ENCODE data around the gene WWOX. TPM values are rescaled to one million over a fixed set of nuclear protein-coding genes. Genes with fewer than 3 reads are reported as not detected.

Gene WWOX
- total RNA-seq, 1 experiment from 2014 or later = 15.6 TPM

- Mint-ChIP-seq H3K9me3 (peaks cover 6 to 9% of the 10 kb centered on the region in 2 experiments; a peak in 3 of 5 replicates), H3K27me3 (ENCODE audit: low read depth) (no peaks in the 10 kb centered on the region), H3K36me3 (ENCODE audit: insufficient read depth in 1 of 3, low read depth in 3 of 3) (peaks cover 0 to 4% (median 0%) of the 10 kb centered on the region in 3 experiments; a peak in 1 of 7 replicates), H3K4me1 (no peaks in the 10 kb centered on the region), H3K27ac (no peak overlapping the region), H3K4me3 (no peak overlapping the region)
- Histone ChIP-seq H3K23ac (ENCODE audit: insufficient read length, low read depth, low read length) (no peak overlapping the region), H3K9me3 (ENCODE audit: control insufficient read depth, low read depth, low read length) (peaks cover 7% of the 10 kb centered on the region), H3K79me2 (ENCODE audit: insufficient read depth, low read length) (no peaks in the 10 kb centered on the region), H3K23me2 (ENCODE audit: insufficient read length, low read depth, low read length, poor library complexity, severe bottlenecking) (no peaks in the 10 kb centered on the region), H3K4me2 (ENCODE audit: insufficient read depth, insufficient read length, low read length) (no peak overlapping the region), H2BK15ac (ENCODE audit: low read depth, low read length) (no peak overlapping the region), H3T11ph (ENCODE audit: low read length) (no peak overlapping the region), H4K20me1 (ENCODE audit: control insufficient read depth, insufficient read depth, insufficient read length) (no peaks in the 10 kb centered on the region), H4K8ac (replicated peaks; ENCODE audit: insufficient read length, low read depth, low read length) (no peak overlapping the region), H2BK12ac (ENCODE audit: insufficient read length, low read depth, low read length) (no peak overlapping the region), H2AK5ac (ENCODE audit: insufficient read length, low read length) (no peak overlapping the region), H3K56ac (ENCODE audit: insufficient read length, low read depth, low read length) (no peak overlapping the region), H3K9ac (ENCODE audit: extremely low read depth, insufficient read length, low read length) (no peak overlapping the region), H2BK20ac (ENCODE audit: low read depth, low read length, poor library complexity, severe bottlenecking) (no peak overlapping the region), H3K27me3 (ENCODE audit: insufficient read depth, low read length) (no peaks in the 10 kb centered on the region), H2AFZ (ENCODE audit: low read length) (no peak overlapping the region), H4K5ac (ENCODE audit: insufficient read length, low read depth, low read length) (no peak overlapping the region), H3K27ac (ENCODE audit: insufficient read length, low read depth, low read length) (no peak overlapping the region), H2BK120ac (ENCODE audit: low read depth, low read length, poor library complexity, severe bottlenecking) (no peak overlapping the region), H4K91ac (ENCODE audit: insufficient read length, low read depth, low read length) (no peak overlapping the region), H3K18ac (ENCODE audit: insufficient read length, low read depth, low read length) (no peak overlapping the region), H2BK5ac (ENCODE audit: insufficient read length, low read length) (no peak overlapping the region), H3K4ac (ENCODE audit: low read depth, low read length) (no peak overlapping the region), H3K14ac (ENCODE audit: insufficient read depth, low read length) (no peak overlapping the region), H3K79me1 (ENCODE audit: insufficient read depth, low read depth, low read length, poor library complexity, severe bottlenecking) (no peaks in the 10 kb centered on the region), H3K4me1 (ENCODE audit: insufficient read depth, low read length) (no peaks in the 10 kb centered on the region)
- WGBS (ENCODE audit: extremely low coverage, insufficient read length, low lambda C conversion rate) = no CpG with 5 or more reads among the region's 3 CpGs
- no peak for TF ChIP-seq CTCF (conservative IDR thresholded peaks at IDR 0.05)
- DNase-seq = no peak
These were observed 520.4 kb downstream of the WWOX start for GRCh38 chr16:78619811-78620210.
